HL-60/S4 treated with phorbol 12-myristate 13-acetate at 8.2 ng/mL for 4 days and 3 days (cell line): ENCODE data around the gene MAD1L1.
"Not testable (repeated sequence)": the region's sequence is repeated elsewhere in the genome, so short reads cannot be mapped to it uniquely, and the experiment has no call there.

Experiments used
- in situ Hi-C: fragments of 300-500 bp; cut with MboI; formaldehyde crosslinking; loops from 2 replicates; pipeline ENCODE4 v1.15.0; 2022; ENCODE audit warnings: low sequenced_read_pairs

The MAD1L1 gene

GRCh38 chr7:1978656-1979590 is 253.8 kb downstream of the MAD1L1 start:
- in situ Hi-C loops: no loop called here

DNA sequence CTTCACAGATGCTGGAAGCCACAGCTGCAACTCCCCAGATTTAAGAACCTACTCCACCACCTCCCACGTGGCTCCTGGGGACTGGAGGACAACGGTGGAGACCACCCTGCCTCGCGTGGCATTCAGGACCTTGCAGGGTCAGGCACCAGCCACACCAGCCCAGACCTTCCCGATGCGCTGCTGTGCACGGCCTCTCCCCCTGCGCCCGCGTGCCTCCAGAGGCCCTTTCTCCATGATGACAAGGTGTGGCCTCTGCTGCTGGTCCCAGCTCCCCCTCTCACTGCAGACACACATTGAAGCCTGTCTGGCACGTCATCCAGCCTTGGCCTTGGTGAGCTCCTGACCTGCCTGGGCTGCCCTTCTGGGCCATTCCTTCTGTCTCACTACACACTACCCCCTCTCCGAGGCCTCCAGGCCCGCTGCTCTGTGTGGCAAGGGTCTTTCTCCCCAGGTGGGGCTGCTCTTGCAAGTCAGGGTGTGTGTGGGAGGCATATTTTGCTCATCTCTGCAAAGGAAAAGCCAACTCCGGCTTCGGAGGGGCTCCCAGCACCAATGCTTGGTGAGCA is 254.8 kb downstream of the MAD1L1 start:
- in situ Hi-C loops: no loop called here

DNA sequence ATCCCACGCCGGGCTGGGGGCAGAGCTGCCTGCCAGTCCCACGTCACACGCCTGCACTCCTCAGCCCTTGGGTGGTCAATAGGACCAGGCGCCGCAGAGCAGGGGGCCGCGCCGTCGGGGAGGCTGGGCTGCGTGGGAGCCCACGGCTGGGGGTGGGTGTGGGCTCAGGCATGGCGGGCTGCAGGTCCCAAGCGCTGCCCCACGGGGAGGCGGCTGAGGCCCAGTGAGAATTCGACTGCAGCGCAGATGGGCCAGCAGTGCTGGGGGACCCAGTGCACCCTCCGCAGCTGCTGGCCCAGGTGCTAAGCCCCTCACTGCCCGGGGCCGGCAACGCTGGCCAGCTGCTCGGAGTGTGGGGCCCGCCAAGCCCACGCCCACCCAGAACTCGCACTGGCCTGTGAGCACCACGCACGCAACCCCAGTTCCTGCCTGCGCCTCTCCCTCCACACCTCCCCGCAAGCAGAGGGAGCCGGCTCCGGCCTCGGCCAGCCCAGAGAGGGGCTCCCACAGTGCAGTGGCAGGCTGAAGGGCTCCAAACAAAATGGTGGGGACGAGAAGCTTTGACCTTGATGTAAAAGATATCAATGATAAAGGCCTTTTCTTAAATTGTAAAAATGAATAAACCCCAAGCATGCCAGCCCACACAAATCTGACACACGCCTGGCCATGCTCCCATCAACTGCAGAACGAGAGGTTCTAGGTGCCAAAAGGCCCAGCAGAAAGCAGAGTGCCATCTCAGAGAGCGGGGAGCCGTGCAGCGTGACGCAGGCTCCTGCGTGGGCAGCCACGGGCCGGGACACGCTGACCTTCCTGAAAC is 255.5 kb downstream of the MAD1L1 start:
- in situ Hi-C loops: no loop called here

GRCh38 chr7:1976521-1976920 is 256.2 kb downstream of the MAD1L1 start:
- in situ Hi-C loops: not testable (repeated sequence)

DNA sequence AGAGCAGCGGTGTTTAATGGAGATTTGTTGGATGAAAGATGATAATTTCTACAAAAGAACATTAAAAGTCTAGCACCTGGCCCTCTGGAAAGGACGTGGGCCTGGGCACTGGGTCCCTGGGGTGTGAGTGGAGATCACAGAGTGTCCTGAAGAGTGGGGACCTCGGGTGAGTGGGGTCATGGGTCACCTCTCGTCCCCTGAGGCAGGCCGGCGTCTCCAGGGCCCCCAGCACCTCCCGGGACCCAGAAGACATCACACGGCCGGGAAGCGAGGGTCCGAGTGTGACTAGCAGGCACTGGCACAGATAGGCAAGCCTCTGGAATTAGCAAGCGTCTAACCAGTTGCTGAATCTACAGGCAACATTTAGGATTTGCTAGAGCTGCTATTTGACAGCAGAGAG is 257.2 kb downstream of the MAD1L1 start:
- in situ Hi-C loops: no loop called here

- in situ Hi-C loops: no loop called here
Measured at GRCh38 chr7:1975179-1975578, 257.6 kb downstream of the MAD1L1 start.

DNA sequence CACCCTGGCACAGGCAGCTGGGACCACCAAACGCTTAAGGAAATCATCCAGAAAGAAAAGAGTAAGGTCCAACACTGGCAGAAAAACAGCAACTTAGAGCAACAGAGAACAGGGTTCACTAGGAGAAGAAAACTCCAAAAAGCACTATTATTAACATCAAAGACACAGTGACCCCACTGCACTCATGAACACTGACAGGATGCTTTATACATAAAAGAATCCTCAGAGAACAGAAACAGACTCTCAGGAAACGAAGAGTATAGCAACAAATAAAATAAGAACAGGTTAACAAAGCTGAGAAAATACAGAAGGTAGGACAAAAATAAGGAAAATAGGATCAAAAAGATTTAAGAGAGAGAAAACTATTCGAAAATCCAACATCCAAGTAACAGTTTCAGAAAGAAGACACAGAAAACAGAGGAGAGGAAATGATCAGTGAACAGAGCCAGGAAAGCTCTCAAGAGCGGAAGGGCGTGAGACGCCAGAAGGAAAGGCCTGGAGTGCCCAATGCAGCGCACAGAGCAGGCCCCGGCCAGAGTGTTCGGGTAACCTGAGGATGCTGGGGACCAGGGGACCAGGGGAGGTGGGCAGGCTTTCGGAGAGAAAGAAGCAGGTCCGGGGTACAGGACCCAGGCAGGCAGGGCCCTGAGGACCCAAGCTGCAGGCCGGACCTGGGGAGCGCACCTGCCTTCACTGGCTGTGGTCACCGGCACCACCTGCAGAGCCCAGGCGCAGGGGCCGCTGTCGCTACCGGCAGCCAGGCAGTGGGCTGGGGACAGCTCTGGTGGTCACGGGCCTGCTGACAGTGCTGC is 258.2 kb downstream of the MAD1L1 start:
- in situ Hi-C loops: no loop called here

- in situ Hi-C loops: no loop called here
Measured at GRCh38 chr7:1973321-1974251, 259.2 kb downstream of the MAD1L1 start.

GRCh38 chr7:1972744-1973143 is 260.0 kb downstream of the MAD1L1 start:
- in situ Hi-C loops: no loop called here

DNA sequence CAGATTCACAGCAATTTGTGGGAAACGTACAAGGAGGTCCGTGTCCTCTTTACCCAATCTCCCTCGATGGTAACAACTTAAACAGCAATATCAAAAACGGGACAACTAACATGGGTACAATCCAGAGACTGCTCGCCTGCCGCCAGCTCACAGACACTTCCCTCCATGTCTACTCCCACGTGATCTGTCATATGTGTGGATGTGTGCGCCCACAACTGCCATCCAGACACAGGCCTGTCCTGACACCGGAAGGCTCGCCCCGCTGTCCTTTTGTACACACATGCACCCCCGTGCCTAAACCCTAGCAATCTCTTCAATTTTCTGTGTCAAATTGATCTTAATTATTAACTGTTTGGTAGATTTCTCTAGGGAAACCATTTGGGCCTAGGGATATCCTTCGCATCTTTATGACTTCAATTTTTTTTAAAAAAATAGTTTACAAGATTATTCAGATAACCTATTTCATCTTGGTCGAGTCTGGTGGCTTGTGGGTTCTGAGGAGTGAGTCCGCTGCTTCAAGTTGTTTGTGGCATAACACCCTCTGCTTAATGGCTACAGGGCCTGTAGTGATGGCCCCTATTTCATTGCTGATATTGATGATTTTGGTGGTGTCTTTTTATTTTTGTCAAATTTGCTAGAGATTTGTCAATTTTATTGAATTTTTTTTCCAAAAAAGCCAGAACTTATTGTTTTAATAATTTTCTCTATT is 260.6 kb downstream of the MAD1L1 start:
- in situ Hi-C loops: no loop called here

DNA sequence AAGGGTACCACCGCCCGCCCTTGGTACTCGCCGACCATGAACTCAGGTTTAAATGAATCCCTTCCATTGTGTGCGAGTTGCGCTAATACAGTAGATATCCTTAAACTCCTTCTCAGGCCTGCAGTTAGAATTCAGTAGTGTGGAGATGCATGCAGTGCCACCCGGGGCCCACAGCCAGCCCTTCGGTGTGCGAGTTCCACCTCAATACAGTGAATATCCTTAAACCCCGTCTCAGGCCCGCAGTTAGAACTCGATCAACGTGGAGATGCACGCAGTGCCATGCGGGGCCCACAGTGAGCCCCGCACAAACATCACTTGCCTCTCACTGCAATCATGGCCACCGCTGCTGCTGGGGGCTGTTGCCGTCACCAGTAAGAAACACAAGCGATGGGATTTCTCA is 261.9 kb downstream of the MAD1L1 start:
- in situ Hi-C loops: no loop called here

GRCh38 chr7:1970285-1970660 is 262.5 kb downstream of the MAD1L1 start:
- in situ Hi-C loops: not testable (repeated sequence)

DNA sequence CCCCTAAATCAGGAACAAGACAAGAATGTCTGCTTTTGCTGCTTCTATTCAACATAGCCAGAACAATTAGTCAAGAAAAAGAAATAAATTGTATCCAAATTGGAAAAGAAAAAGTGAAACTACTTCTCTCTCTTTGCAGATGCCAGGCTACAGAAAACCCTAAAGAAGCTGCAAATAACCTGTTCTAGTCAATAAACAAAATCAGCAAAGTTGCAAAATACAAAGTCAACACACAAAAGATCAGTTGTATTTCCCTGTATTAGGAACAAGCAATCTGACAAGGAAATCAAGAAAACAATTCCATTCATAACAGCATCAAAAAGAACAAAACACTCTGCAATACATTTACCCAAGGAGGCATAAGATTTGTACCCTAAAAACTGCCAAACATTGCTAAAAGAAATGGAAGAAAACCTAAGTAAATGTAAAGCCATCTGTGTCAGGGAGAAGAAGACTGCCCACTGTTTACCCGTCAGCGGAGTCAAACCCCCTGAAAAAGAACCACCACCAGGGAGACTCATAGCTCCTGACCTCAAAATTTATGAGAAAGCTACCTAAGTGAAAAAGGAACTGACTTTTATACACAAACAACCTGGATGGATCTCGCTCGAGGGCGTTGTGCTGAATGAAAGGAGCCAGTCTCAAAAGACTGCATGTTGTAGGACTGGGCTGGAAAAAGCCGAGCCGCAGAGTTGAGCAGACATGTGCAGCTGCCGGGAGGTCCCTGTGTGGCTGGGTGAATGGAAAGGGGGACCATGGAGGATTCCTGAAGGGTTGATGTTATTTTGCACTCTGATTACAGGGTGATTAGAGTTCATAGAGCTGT is 263.1 kb downstream of the MAD1L1 start:
- in situ Hi-C loops: no loop called here

DNA sequence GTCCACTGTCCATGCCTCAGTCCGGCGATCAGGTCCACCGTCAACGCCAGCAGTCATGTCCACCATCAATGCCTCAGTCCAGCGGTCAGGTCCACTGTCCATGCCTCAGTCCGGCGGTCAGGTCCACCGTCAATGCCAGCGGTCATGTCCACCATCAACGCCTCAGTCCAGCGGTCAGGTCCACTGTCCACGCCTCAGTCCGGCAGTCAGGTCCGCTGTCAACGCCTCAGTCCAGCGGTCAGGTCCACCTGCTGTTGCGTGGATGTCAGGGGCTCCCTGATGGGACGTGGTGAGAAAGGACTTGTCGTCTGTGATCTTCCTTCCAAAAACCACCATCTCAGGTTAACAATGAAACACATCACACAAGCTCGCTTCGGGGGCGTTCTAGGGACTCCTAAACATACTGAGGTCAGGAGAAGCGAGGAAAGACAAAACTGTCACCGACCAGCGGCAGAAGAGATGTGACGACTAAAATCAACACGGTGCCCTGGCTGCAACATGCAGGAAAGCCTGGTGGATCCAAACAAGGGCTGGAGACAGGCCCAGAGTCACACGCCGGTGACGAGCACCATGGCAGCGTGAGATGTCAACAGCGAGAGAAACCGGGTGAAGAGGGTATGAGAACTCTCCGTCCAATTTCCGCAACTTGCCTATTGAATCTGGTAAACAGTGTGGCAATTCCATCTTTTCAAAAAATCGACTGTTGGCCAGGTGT is 264.2 kb downstream of the MAD1L1 start:
- in situ Hi-C loops: no loop called here

DNA sequence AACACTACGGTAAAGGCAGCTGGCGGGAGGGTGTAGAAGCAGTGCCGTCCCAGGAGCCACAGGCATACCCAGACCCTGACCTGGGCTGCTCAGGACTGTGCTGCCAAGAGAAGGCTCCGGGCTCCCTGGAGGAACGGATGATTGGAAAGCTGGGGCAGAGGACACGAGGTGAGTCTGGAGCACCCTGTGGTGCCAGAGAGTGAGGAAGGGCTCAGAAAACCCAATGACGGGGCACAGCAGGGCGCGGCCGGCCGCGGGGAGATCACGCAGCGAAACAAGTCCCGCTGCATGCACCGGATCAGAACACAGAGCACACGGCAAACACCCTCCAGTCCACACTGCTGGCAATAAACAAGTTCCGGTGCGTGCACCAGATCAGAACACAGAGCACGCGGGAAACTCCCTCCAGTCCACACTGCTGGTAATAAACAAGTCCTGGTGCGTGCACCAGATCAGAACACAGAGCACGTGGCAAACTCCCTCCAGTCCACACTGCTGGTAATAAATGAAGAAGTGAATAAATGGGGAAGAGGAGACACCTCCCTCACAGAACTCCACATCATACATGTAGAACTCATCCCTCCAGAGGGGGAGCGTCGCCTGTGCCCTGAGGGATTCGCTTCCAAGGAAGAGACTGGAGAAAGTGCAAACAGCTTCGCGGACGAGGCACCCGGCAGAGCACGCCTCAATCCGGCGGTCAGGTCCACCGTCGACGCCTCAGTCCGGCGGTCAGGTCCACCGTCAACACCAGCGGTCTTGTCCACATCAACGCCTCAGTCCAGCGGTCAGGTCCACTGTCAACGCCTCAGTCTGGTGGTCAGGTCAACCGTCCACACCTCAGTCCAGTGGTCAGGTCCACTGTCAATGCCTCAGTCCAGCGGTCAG is 265.0 kb downstream of the MAD1L1 start:
- in situ Hi-C loops: no loop called here

DNA sequence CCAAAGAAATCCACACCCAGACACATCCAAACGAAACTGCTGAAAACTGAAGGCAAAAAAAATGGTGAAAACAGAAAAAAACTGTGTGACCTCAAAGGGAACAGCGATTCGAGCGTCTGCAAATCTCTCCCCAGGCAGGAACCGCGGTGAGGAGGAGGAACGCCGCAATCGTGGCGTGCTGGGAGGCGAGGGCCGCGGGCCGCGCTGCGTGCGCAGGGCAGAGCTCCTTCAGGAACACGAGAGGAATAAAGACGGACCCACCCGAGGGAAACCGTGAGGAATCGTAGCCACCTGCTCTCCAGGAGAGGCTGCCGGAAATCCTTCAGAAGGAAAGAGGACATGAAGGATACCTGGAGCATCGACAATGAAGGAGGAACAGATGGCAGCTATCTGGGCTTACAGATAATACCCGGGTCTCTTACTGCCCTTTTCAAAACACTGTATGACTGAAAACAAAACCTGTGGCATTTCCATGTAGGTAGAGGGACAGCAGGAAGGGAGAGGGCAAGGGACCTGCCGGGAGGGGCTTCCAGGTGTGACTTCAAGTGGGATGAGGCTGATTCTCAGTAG is 266.0 kb downstream of the MAD1L1 start:
- in situ Hi-C loops: no loop called here
